Activated T-helper 2 cell treated with anti-CD3 and anti-CD28 coated beads, Interferon-gamma antibody, Interleukin-2, Interleukin-4, amounts not matched to agents 10 μg/mL and 5 μg/mL and 100 μg/mL, durations not matched to agents 14 hours and 24 hours and 36 hours (primary cell): ENCODE measurements around the gene SLC6A6. TPM values are rescaled to one million over a fixed set of nuclear protein-coding genes. Genes with fewer than 3 reads are reported as not detected.

Experiments used
- DNase-seq: peaks from one replicate; pipeline ENCODE4 v3.0.0; 2021; ENCODE audit warnings: low spot score
- H3K27ac Mint-ChIP-seq: one replicate; pipeline ENCODE4 v1.8.0; 2021; ENCODE audit warnings: mixed read lengths
- H3K27me3 Mint-ChIP-seq: one replicate; pipeline ENCODE4 v1.8.0; 2021; ENCODE audit warnings: low read depth, mixed read lengths
- H3K36me3 Mint-ChIP-seq: one replicate; pipeline ENCODE4 v1.8.0; 2021; ENCODE audit warnings: low read depth, mixed read lengths
- H3K4me1 Mint-ChIP-seq: one replicate; pipeline ENCODE4 v1.8.0; 2021; ENCODE audit warnings: low read depth, mixed read lengths
- H3K4me3 Mint-ChIP-seq: one replicate; pipeline ENCODE4 v1.8.0; 2021; ENCODE audit warnings: low read depth, mild to moderate bottlenecking, moderate library complexity, mixed read lengths
- H3K9me3 Mint-ChIP-seq: one replicate; pipeline ENCODE4 v1.8.0; 2021; ENCODE audit warnings: mixed read lengths
- intact Hi-C: fragments of 100-400 bp; cut with micrococcal nuclease; formaldehyde crosslinking; loops from one replicate; pipeline ENCODE4 v1.15.1; 2023
- total RNA-seq: library from RNA; stranded (reverse); gene quantifications from 2 replicates; pipeline ENCODE4 v1.2.3, GENCODE V29; 2022

The SLC6A6 gene
- total RNA-seq, 1 donor from 2014 or later = 55.8 TPM

GRCh38 chr3:14422016-14422963 is 19.9 kb downstream of the SLC6A6 start:
- Mint-ChIP-seq H3K27me3 (no peaks in the 10 kb centered on the region), H3K4me3 (no peak overlapping the region), H3K36me3 (peaks cover 40% of the 10 kb centered on the region), H3K9me3 (no peaks in the 10 kb centered on the region), H3K27ac (peak overlapping the region; percentile 84), H3K4me1 (peaks cover 43% of the 10 kb centered on the region)
- intact Hi-C loops = loop anchor here (10.0 kb wide), 1 partner anchor 297 kb away; the partner anchor contains the start of genes CHCHD4 and TMEM43
- DNase-seq = no peak

DNA sequence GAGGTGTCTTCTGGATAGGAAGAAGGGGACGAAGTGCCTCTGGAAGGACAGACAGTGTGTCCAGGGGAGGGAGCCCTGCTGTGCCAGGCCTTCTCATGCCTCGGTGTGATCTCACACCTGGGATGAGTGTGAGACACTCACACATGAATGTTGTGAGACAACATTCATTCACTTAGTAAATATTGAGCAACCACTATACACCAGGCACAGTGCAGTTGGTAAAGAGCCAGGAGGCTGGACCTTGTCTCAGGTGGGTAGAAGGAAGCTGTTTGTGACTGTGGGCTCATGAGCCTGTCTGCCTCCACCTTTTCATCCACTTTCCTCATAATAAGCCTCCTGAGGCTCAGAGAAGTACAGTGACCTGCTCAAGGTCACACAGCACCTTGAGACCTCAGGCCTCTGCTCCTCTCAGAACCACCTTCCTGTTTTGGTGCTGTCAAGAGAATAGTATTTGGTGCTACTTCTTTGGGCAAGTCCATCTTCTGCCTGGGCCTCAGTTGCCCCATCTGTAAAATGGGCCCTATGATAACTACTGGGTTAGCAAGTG is 20.9 kb downstream of the SLC6A6 start:
- Mint-ChIP-seq H3K4me1 (peaks cover 51% of the 10 kb centered on the region), H3K36me3 (peaks cover 35% of the 10 kb centered on the region), H3K4me3 (no peak overlapping the region), H3K9me3 (no peaks in the 10 kb centered on the region), H3K27me3 (no peaks in the 10 kb centered on the region), H3K27ac (peak overlapping the region; percentile 84)
- intact Hi-C loops = loop anchor here (10.0 kb wide), 1 partner anchor 298 kb away; the partner anchor contains the start of genes CHCHD4 and TMEM43
- DNase-seq = no peak

- Mint-ChIP-seq H3K36me3 (peaks cover 30% of the 10 kb centered on the region), H3K4me3 (peak overlapping the region; percentile 56), H3K4me1 (peaks cover 58% of the 10 kb centered on the region), H3K27ac (peak overlapping the region; percentile 84), H3K27me3 (no peaks in the 10 kb centered on the region), H3K9me3 (no peaks in the 10 kb centered on the region)
- intact Hi-C loops = loop anchor here (2.0 to 10.0 kb wide), 2 partner anchors 13 to 299 kb away; partner anchors contain the start of genes CHCHD4 and TMEM43
- DNase-seq = no peak
These were observed 21.6 kb downstream of the SLC6A6 start for GRCh38 chr3:14423963-14424362.

- intact Hi-C loops = loop anchor here (2.0 to 10.0 kb wide), 2 partner anchors 14 to 300 kb away; partner anchors contain the start of genes CHCHD4 and TMEM43
- H3K27ac Mint-ChIP-seq = peak overlapping the region; percentile 84
- no peaks in the 10 kb centered on the region for H3K9me3 Mint-ChIP-seq
- peaks cover 30% of the 10 kb centered on the region for H3K36me3 Mint-ChIP-seq
- H3K4me1 Mint-ChIP-seq = peaks cover 68% of the 10 kb centered on the region
- H3K4me3 Mint-ChIP-seq = peak overlapping the region; percentile 37
- H3K27me3 Mint-ChIP-seq = no peaks in the 10 kb centered on the region
- no peak for DNase-seq
These were observed 22.5 kb downstream of the SLC6A6 start for GRCh38 chr3:14424711-14425580.

DNA sequence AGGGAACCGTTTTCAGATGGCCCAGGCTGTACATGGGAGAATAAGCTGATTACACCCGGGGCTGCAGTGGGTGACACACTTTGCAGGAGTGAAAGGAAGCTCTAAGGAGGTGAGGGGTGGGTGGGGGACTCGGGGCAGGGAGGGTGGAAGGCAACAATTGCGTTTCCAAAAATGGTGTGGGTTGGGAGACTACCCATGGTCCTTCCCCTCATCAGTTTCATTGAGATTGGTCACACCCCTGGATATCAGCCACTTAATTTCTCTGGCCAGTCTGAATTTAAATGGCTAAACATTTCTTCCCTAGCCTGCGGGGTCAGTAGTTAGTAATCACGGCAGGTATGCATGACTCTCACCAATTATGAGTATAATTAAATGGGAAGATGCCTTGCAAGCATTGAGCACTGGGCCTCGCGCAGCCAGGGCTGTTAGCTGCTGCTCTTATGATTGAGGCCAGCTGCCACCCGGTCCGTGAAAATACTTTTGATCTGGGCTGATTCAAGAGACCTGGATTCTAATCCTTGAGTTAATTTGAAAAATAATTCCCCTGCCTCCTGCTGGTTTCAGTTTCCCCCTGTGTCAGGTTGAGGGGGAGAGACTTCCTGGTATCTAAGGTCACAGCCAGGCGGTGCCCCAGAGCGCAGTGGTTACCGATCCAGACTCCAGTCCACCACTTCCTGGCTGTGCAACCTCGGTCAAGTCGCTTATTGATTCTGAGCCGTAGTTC is 23.3 kb downstream of the SLC6A6 start:
- Mint-ChIP-seq H3K9me3 (no peaks in the 10 kb centered on the region), H3K4me1 (peaks cover 76% of the 10 kb centered on the region), H3K27me3 (no peaks in the 10 kb centered on the region), H3K27ac (peak overlapping the region; percentile 87), H3K4me3 (peak overlapping the region; percentile 66), H3K36me3 (peaks cover 27% of the 10 kb centered on the region)
- intact Hi-C loops = loop anchor here (2.0 to 10.0 kb wide), 2 partner anchors 15 to 301 kb away; partner anchors contain the start of genes CHCHD4 and TMEM43
- DNase-seq = peak; percentile 42

DNA sequence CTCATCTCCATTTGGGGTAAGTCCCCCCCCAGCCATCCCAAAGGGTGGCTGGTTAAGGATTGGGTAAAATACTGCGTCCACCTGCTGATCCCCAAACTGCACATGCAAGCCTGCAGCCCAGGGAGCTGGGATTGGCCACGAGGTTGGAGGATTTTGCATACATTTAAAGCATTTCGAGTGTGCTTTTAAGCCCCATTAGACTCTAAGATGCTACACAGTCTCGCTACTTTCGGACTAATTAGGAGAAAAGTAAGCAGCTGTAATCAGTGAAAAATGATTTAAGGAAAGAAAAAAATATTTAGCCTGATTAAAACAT is 23.9 kb downstream of the SLC6A6 start:
- H3K36me3 Mint-ChIP-seq = peaks cover 25% of the 10 kb centered on the region
- no peak for DNase-seq
- H3K4me3 Mint-ChIP-seq = peak overlapping the region; percentile 66
- no peaks in the 10 kb centered on the region for H3K27me3 Mint-ChIP-seq
- peak overlapping the region; percentile 87 for H3K27ac Mint-ChIP-seq
- H3K9me3 Mint-ChIP-seq = no peaks in the 10 kb centered on the region
- intact Hi-C loops = loop anchor here (10.0 kb wide), 1 partner anchor 301 kb away; the partner anchor contains the start of genes CHCHD4 and TMEM43
- H3K4me1 Mint-ChIP-seq = peaks cover 81% of the 10 kb centered on the region

GRCh38 chr3:14428087-14429033 is 26.0 kb downstream of the SLC6A6 start:
- Mint-ChIP-seq H3K27me3 (no peaks in the 10 kb centered on the region), H3K4me3 (no peak overlapping the region), H3K4me1 (peaks cover 94% of the 10 kb centered on the region), H3K36me3 (peaks cover 19% of the 10 kb centered on the region), H3K9me3 (no peaks in the 10 kb centered on the region), H3K27ac (peak overlapping the region; percentile 76)
- no peak for DNase-seq
- intact Hi-C loops = loop anchor here (10.0 kb wide), 1 partner anchor 304 kb away; the partner anchor contains the start of genes CHCHD4 and TMEM43

- Mint-ChIP-seq H3K27ac (peak overlapping the region; percentile 76), H3K36me3 (peaks cover 20% of the 10 kb centered on the region), H3K4me1 (peaks cover 90% of the 10 kb centered on the region), H3K9me3 (no peaks in the 10 kb centered on the region), H3K27me3 (no peaks in the 10 kb centered on the region), H3K4me3 (no peak overlapping the region)
- intact Hi-C loops = loop anchor here (10.0 kb wide), 1 partner anchor 304 kb away; the partner anchor contains the start of genes CHCHD4 and TMEM43
- no peak for DNase-seq
These were observed 26.8 kb downstream of the SLC6A6 start for GRCh38 chr3:14429237-14429636.

DNA sequence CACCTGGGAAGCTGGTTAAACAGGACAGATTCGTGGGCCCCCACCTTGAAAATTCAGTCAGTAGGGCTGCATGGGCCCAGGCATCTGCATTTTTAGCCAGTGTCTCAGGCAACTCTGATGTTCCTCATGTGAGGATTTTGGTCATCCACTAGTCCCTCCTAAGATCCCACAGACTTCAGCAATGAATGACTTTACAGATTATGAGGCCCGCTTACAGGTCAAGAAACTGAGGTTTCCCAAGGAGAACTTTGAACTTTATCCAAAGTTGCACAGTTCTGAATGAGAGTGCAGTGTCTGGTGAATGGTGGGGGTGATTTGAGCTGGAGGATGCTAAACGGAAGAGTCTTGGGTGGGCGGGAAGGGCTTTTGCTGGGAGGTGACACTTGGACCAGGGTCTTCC is 27.2 kb downstream of the SLC6A6 start:
- H3K4me3 Mint-ChIP-seq = no peak overlapping the region
- intact Hi-C loops = loop anchor here (10.0 kb wide), 1 partner anchor 305 kb away; the partner anchor contains the start of genes CHCHD4 and TMEM43
- H3K9me3 Mint-ChIP-seq = no peaks in the 10 kb centered on the region
- peaks cover 90% of the 10 kb centered on the region for H3K4me1 Mint-ChIP-seq
- peak overlapping the region; percentile 76 for H3K27ac Mint-ChIP-seq
- H3K27me3 Mint-ChIP-seq = no peaks in the 10 kb centered on the region
- no peak for DNase-seq
- peaks cover 22% of the 10 kb centered on the region for H3K36me3 Mint-ChIP-seq

DNA sequence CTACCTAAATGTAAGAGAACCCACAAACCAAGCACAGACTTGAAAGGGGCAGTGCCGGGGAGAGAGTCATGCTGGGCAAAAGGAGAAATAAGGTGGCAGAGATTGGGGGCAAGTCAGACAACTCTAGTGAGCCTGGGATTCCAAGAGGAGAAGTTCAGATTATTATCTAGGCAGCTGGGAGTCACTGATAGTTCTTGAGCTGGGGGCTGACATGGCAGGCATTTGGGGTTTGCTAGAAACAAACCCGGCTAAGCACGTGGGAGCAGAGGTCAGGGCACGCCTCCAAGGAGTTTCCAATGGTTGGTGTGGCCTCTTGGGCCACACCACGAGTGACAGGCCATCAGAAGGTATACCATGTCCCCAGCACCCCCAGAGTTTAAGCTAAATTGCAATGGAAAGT is 27.6 kb downstream of the SLC6A6 start:
- peak overlapping the region; percentile 76 for H3K27ac Mint-ChIP-seq
- peak overlapping the region; percentile 17 for H3K4me3 Mint-ChIP-seq
- H3K9me3 Mint-ChIP-seq = no peaks in the 10 kb centered on the region
- H3K4me1 Mint-ChIP-seq = peaks cover 89% of the 10 kb centered on the region
- peaks cover 21% of the 10 kb centered on the region for H3K36me3 Mint-ChIP-seq
- no peaks in the 10 kb centered on the region for H3K27me3 Mint-ChIP-seq
- intact Hi-C loops = no loop called here
- DNase-seq = no peak
